ENCODE measurements around the gene XPNPEP1.
A peak's percentile ranks its signal among the peaks of the same experiment; 100 is the strongest.

GRCh38 chr10:109838592-109839244 lies 84.6 kb downstream of the XPNPEP1 start:
- TF ChIP-seq CTCF (optimal IDR thresholded peaks at IDR 0.05 in 1 of 3, IDR thresholded peaks at IDR 0.05 in 1 of 3, conservative IDR thresholded peaks at IDR 0.05 in 1 of 3; ENCODE audit: extremely low read depth in 1 of 3, insufficient read depth in 2 of 3, low read length in 3 of 3): peak in 1 of 3 experiments; percentile 7
- no peak for TF ChIP-seq EZH2 (IDR thresholded peaks at IDR 0.05; ENCODE audit: low read length)
